Hepatocyte (in vitro differentiated cells): Measurements from ENCODE around the gene PCNX4. TPM values are rescaled to one million over a fixed set of nuclear protein-coding genes. Genes with fewer than 3 reads are reported as not detected.

Experiments used
- DNase-seq: peaks from one replicate; pipeline ENCODE4 v3.0.0-alpha.2; 2016; ENCODE audit warnings: low spot score
- H2AFZ ChIP-seq: fragments of 200-600 bp; sonication (generic); 2 replicates; pipeline ENCODE4 v1.6.0; 2016; ENCODE audit warnings: antibody characterized with exemption, mild to moderate bottlenecking
- H3K27ac ChIP-seq: fragments of 200-600 bp; sonication (generic); 2 replicates; pipeline ENCODE4 v1.5.1; 2016; ENCODE audit warnings: mild to moderate bottlenecking
- H3K27me3 ChIP-seq: fragments of 200-600 bp; sonication (generic); 2 replicates; pipeline ENCODE4 v1.6.1; 2016
- H3K36me3 ChIP-seq: fragments of 200-600 bp; sonication (generic); replicated peaks from 2 replicates; pipeline ENCODE4 v1.5.1; 2016; ENCODE audit warnings: low read depth; ENCODE audit not compliant: insufficient read depth
- H3K4me1 ChIP-seq: fragments of 200-600 bp; sonication (generic); 2 replicates; pipeline ENCODE4 v1.5.1; 2016; ENCODE audit warnings: mild to moderate bottlenecking, moderate library complexity; ENCODE audit not compliant: insufficient read depth
- H3K4me2 ChIP-seq: fragments of 200-600 bp; sonication (generic); 2 replicates; pipeline ENCODE4 v1.6.0; 2016
- H3K4me3 ChIP-seq: fragments of 200-600 bp; sonication (generic); 2 replicates; pipeline ENCODE4 v1.5.1; 2016; ENCODE audit warnings: mild to moderate bottlenecking
- H3K79me2 ChIP-seq: fragments of 200-600 bp; sonication (generic); 2 replicates; pipeline ENCODE4 v1.6.0; 2017; ENCODE audit warnings: mild to moderate bottlenecking
- H3K9me2 ChIP-seq: fragments of 200-600 bp; sonication (generic); replicated peaks from 2 replicates; pipeline ENCODE4 v1.6.0; 2017; ENCODE audit warnings: mild to moderate bottlenecking; ENCODE audit not compliant: insufficient read depth
- H3K9me3 ChIP-seq: fragments of 200-600 bp; sonication (generic); 2 replicates; pipeline ENCODE4 v1.5.1; 2016; ENCODE audit warnings: low read depth, mild to moderate bottlenecking
- H4K20me1 ChIP-seq: fragments of 200-600 bp; sonication (generic); 2 replicates; pipeline ENCODE4 v1.6.0; 2016; ENCODE audit warnings: mild to moderate bottlenecking; ENCODE audit not compliant: insufficient read depth, poor library complexity, severe bottlenecking
- CTCF ChIP-seq: fragments of 200-600 bp; sonication (generic); IDR thresholded peaks from 2 replicates; pipeline ENCODE4 v1.5.1; 2016; ENCODE audit warnings: antibody characterized with exemption, mild to moderate bottlenecking; ENCODE audit not compliant: poor library complexity
- EZH2 ChIP-seq: fragments of 200-600 bp; sonication (generic); IDR thresholded peaks from 2 replicates; pipeline ENCODE4 v1.6.1; 2016; ENCODE audit warnings: antibody characterized with exemption, mild to moderate bottlenecking, borderline replicate concordance
- EZH2phosphoT487 ChIP-seq: fragments of 200-600 bp; sonication (generic); IDR thresholded peaks from one replicate; pipeline ENCODE4 v1.6.1; 2018; ENCODE audit warnings: antibody characterized with exemption, mild to moderate bottlenecking, low read depth, moderate library complexity; ENCODE audit not compliant: unreplicated experiment, severe bottlenecking
- WGBS: methylation state at CpG from one replicate; pipeline ENCODE4 v1.1.6; 2016; ENCODE audit warnings: low lambda C conversion rate; ENCODE audit errors: missing lambda C conversion rate; 5-methylcytosine and 5-hydroxymethylcytosine counted together
- polyA plus RNA-seq: library from polyadenylated mRNA; unstranded; fragments of >200 nt; fragmentation: Nextera tagmentation; extraction: Ambion mirVana; gene quantifications from 2 replicates; pipeline ENCODE4 v1.2.1, GENCODE V29; 2016
- total RNA-seq: library from RNA; depleted of rRNA; stranded (reverse); fragments of >200 nt; gene quantifications from 2 replicates; pipeline ENCODE4 v1.2.3, GENCODE V29; 2014

PCNX4 gene
- total and polyA plus RNA-seq, 2 experiments from 2014 or later = 28.8 to 60.0 TPM

- H3K4me3 ChIP-seq = no peak overlapping the region
Measured at GRCh38 chr14:60196291-60196690, 104.6 kb downstream of the PCNX4 start.

GRCh38 chr14:60197629-60198303 is 106.0 kb downstream of the PCNX4 start:
- Histone ChIP-seq H3K9me2 (no peaks in the 10 kb centered on the region), H4K20me1 (no peaks in the 10 kb centered on the region), H3K9me3 (no peaks in the 10 kb centered on the region), H3K4me2 (no peak overlapping the region), H3K27me3 (no peaks in the 10 kb centered on the region), H3K27ac (no peak overlapping the region), H2AFZ (no peak overlapping the region), H3K4me1 (no peaks in the 10 kb centered on the region), H3K4me3 (no peak overlapping the region), H3K36me3 (no peaks in the 10 kb centered on the region), H3K79me2 (no peaks in the 10 kb centered on the region)
- WGBS = 94% methylated on average over 1 of the region's 1 CpG
- no peak for TF ChIP-seq CTCF
- TF ChIP-seq EZH2phosphoT487 = no peak
- TF ChIP-seq EZH2 = no peak
- no peak for DNase-seq

More at GRCh38 chr14:60196291-60196690, 104.6 kb downstream of the PCNX4 start:
- no peak overlapping the region for H3K4me2 ChIP-seq
- H2AFZ ChIP-seq = no peak overlapping the region
- H3K27me3 ChIP-seq = no peaks in the 10 kb centered on the region
- WGBS = 81% methylated on average over 2 of the region's 2 CpGs
- H3K27ac ChIP-seq = no peak overlapping the region
- H4K20me1 ChIP-seq = no peaks in the 10 kb centered on the region
- TF ChIP-seq EZH2 (no peak), CTCF (no peak), EZH2phosphoT487 (no peak)
- no peak for DNase-seq
- no peaks in the 10 kb centered on the region for H3K79me2 ChIP-seq
- H3K9me2 ChIP-seq = no peaks in the 10 kb centered on the region
- H3K9me3 ChIP-seq = no peaks in the 10 kb centered on the region
- H3K4me1 ChIP-seq = no peaks in the 10 kb centered on the region
- H3K36me3 ChIP-seq = no peaks in the 10 kb centered on the region

- no peak overlapping the region for H2AFZ ChIP-seq
- H3K9me3 ChIP-seq = no peaks in the 10 kb centered on the region
- H3K36me3 ChIP-seq = no peaks in the 10 kb centered on the region
- H3K27me3 ChIP-seq = no peaks in the 10 kb centered on the region
- H3K4me1 ChIP-seq = no peaks in the 10 kb centered on the region
- no peak for DNase-seq
- H3K79me2 ChIP-seq = no peaks in the 10 kb centered on the region
- H3K4me2 ChIP-seq = no peak overlapping the region
- H3K9me2 ChIP-seq = no peaks in the 10 kb centered on the region
- no peak overlapping the region for H3K27ac ChIP-seq
- H3K4me3 ChIP-seq = no peak overlapping the region
- H4K20me1 ChIP-seq = no peaks in the 10 kb centered on the region
- TF ChIP-seq EZH2 (no peak), CTCF (no peak), EZH2phosphoT487 (no peak)
Measured at GRCh38 chr14:60199321-60199720, 107.6 kb downstream of the PCNX4 start.
